Measurements from ENCODE around the gene HPN.

DNA sequence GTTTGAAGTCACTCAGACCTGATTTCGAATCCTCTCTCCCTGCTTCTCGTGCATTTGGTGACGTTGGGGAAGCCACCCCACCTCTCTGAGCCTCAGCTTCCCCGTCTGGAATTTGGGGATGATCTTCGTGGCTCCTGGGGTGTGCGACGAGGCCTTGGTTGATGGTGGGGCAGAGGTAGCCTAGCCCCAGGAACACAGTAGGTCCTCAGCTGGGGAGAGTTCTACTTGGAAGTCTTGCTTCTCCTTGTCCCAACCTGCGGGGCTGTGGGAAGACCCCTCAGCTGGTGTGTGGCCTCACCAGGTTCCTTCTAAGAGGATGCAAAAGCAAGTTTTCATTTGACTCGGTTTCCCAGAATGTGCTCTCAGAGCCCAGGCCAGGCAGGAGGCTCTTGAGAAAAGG lies 13.1 kb downstream of the HPN start:
- TF ChIP-seq, protein P1, sequence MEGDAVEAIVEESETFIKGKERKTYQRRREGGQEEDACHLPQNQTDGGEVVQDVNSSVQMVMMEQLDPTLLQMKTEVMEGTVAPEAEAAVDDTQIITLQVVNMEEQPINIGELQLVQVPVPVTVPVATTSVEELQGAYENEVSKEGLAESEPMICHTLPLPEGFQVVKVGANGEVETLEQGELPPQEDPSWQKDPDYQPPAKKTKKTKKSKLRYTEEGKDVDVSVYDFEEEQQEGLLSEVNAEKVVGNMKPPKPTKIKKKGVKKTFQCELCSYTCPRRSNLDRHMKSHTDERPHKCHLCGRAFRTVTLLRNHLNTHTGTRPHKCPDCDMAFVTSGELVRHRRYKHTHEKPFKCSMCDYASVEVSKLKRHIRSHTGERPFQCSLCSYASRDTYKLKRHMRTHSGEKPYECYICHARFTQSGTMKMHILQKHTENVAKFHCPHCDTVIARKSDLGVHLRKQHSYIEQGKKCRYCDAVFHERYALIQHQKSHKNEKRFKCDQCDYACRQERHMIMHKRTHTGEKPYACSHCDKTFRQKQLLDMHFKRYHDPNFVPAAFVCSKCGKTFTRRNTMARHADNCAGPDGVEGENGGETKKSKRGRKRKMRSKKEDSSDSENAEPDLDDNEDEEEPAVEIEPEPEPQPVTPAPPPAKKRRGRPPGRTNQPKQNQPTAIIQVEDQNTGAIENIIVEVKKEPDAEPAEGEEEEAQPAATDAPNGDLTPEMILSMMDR (IDR thresholded peaks at IDR 0.05 in 8 of 11, conservative IDR thresholded peaks at IDR 0.05 in 3 of 11), result no peak
- TF ChIP-seq POLR2A (IDR thresholded peaks at IDR 0.05) (no peak), POLR2AphosphoS5 (IDR thresholded peaks at IDR 0.05) (no peak)
